Loucy (cell line): ENCODE measurements around the gene ADAM11.

Source experiments
- EZH2phosphoT487 ChIP-seq: fragments of 200-600 bp; IDR thresholded peaks from 2 replicates; pipeline ENCODE4 v1.6.1; 2018; ENCODE audit warnings: antibody characterized with exemption, mild to moderate bottlenecking, moderate library complexity, borderline replicate concordance
- TF ChIP-seq, protein P1 (sequence below): fragments of 200-600 bp; sonication (generic); conservative IDR thresholded peaks from 2 replicates; pipeline ENCODE4 v1.5.1; 2014; ENCODE audit warnings: mild to moderate bottlenecking, antibody characterized with exemption, low read length

DNA sequence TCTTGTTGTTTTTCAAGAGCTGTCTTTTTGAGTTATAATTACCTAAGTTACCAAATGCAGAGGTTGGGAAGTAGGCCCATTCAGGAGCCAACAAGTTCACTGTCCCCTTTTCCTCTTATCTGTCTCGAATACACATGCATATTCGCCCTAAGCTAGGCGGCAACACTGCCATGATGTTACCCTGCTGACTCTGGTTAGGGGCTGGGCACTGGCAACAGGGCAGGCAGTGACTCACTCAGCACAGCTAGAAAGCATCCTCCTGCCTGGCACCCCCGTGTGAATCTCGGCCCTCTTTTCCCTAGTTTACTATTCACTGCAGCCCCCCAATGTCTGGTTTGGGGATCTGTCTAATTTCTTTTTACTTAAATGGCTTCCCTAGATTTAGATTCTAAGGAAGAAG is 36.5 kb upstream of the ADAM11 start:
- TF ChIP-seq, protein P1, sequence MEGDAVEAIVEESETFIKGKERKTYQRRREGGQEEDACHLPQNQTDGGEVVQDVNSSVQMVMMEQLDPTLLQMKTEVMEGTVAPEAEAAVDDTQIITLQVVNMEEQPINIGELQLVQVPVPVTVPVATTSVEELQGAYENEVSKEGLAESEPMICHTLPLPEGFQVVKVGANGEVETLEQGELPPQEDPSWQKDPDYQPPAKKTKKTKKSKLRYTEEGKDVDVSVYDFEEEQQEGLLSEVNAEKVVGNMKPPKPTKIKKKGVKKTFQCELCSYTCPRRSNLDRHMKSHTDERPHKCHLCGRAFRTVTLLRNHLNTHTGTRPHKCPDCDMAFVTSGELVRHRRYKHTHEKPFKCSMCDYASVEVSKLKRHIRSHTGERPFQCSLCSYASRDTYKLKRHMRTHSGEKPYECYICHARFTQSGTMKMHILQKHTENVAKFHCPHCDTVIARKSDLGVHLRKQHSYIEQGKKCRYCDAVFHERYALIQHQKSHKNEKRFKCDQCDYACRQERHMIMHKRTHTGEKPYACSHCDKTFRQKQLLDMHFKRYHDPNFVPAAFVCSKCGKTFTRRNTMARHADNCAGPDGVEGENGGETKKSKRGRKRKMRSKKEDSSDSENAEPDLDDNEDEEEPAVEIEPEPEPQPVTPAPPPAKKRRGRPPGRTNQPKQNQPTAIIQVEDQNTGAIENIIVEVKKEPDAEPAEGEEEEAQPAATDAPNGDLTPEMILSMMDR: no peak
- TF ChIP-seq EZH2phosphoT487: no peak
